H1 (cell line): Measurements from ENCODE around the gene MPDZ. TPM values are rescaled to one million over a fixed set of nuclear protein-coding genes. Genes with fewer than 3 reads are reported as not detected.

ENCODE experiments used
- CTCF ChIA-PET: fragments of 300-600 bp; sonication (Branson Sonifier 250); formaldehyde crosslinking; loops from one replicate; lab custom pipeline; 2021; ENCODE audit not compliant: partially characterized antibody; lab: Charles Lee
- POLR2A ChIA-PET: fragments of 300-600 bp; sonication (Branson Sonifier 250); formaldehyde crosslinking; loops from one replicate; lab custom pipeline; 2021; ENCODE audit warnings: inconsistent platforms; ENCODE audit not compliant: partially characterized antibody; lab: Charles Lee
- DNase-seq, 2 experiments: peaks; one replicate each; pipeline versions ENCODE4 v3.0.0 to v3.0.0-alpha.2; 2010 to 2022; ENCODE audit warnings: low spot score in 2 of 2, low read depth in 1 of 2, mixed read lengths in 1 of 2
- FAIRE-seq: peaks from 2 replicates; lab custom pipeline; 2011; peaks lifted over from hg19 to GRCh38; lab: Jason Lieb, UNC
- H2AFZ ChIP-seq: 2 replicates; pipeline ENCODE4 v1.8.1; 2012; ENCODE audit warnings: low read length, inconsistent platforms
- H2AK5ac ChIP-seq: 2 replicates; pipeline ENCODE4 v1.6.1; 2013; ENCODE audit warnings: low read depth, low read length
- H2BK120ac ChIP-seq: replicated peaks from 2 replicates; pipeline ENCODE3; 2013; ENCODE audit warnings: low read depth, low read length, inconsistent platforms
- H2BK12ac ChIP-seq: 2 replicates; pipeline ENCODE4 v1.6.1; 2013; ENCODE audit warnings: low read depth, low read length
- H2BK15ac ChIP-seq: 2 replicates; pipeline ENCODE4 v1.6.1; 2013; ENCODE audit warnings: low read length
- H2BK20ac ChIP-seq: 2 replicates; pipeline ENCODE4 v1.6.1; 2013; ENCODE audit warnings: low read length
- H2BK5ac ChIP-seq: 2 replicates; pipeline ENCODE4 v1.6.1; 2013; ENCODE audit warnings: low read depth, low read length
- H3K14ac ChIP-seq: 2 replicates; pipeline ENCODE4 v1.6.1; 2013; ENCODE audit warnings: inconsistent platforms; ENCODE audit not compliant: insufficient read length
- H3K18ac ChIP-seq: 2 replicates; pipeline ENCODE4 v1.6.1; 2013; ENCODE audit warnings: low read length; ENCODE audit errors: extremely low read depth
- H3K23ac ChIP-seq: 2 replicates; pipeline ENCODE4 v1.6.1; 2013; ENCODE audit warnings: inconsistent platforms; ENCODE audit not compliant: insufficient read length
- H3K23me2 ChIP-seq: 2 replicates; pipeline ENCODE4 v1.6.1; 2013; ENCODE audit warnings: low read depth, low read length
- H3K27ac ChIP-seq: 2 replicates; pipeline ENCODE4 v1.6.1; 2011; ENCODE audit warnings: low read depth, low read length, inconsistent platforms
- H3K27me3 ChIP-seq, 4 experiments: replicated peaks in 1 of 4; 1 replicate in 1 of 4; 2 replicates in 3 of 4; pipeline versions ENCODE4 v1.6.1 to v1.8.1; 2011 to 2013; ENCODE audit warnings: low read length in 3 of 4, mild to moderate bottlenecking in 3 of 4, inconsistent platforms in 2 of 4, mixed read lengths in 2 of 4, moderate library complexity in 1 of 4; ENCODE audit not compliant: control insufficient read depth in 3 of 4, insufficient read depth in 3 of 4; ENCODE audit errors: extremely low read depth in 1 of 4
- H3K36me3 ChIP-seq, 4 experiments: 2 replicates each; pipeline versions ENCODE4 v1.6.1 to v1.8.1; 2011 to 2013; ENCODE audit warnings: mild to moderate bottlenecking in 4 of 4, low read length in 3 of 4, moderate library complexity in 2 of 4, control low read depth in 1 of 4, inconsistent platforms in 1 of 4; ENCODE audit not compliant: insufficient read depth in 4 of 4, control insufficient read depth in 2 of 4
- H3K4ac ChIP-seq: replicated peaks from 2 replicates; pipeline ENCODE3; 2013; ENCODE audit warnings: low read length, low read depth, mixed read lengths, inconsistent platforms; ENCODE audit not compliant: insufficient read length
- H3K4me1 ChIP-seq, 4 experiments: replicated peaks in 1 of 4; 1 replicate in 1 of 4; 2 replicates in 3 of 4; pipeline versions ENCODE4 v1.6.1 to v1.8.1; 2011 to 2013; ENCODE audit warnings: low read length in 3 of 4, inconsistent platforms in 2 of 4, mixed read lengths in 1 of 4; ENCODE audit not compliant: insufficient read depth in 4 of 4, control insufficient read depth in 3 of 4
- H3K4me2 ChIP-seq, 2 experiments: 2 replicates each; pipeline versions ENCODE4 v1.6.1 to v1.8.1; 2011 to 2013; ENCODE audit warnings: low read depth in 2 of 2, low read length in 2 of 2, control low read depth in 1 of 2, inconsistent platforms in 1 of 2, mild to moderate bottlenecking in 1 of 2; ENCODE audit not compliant: insufficient read depth in 1 of 2
- H3K4me3 ChIP-seq, 4 experiments: fragments of 200-600, 300-600 bp in 1 of 4; sonication (generic), shearing (Covaris generic), sonication (Bioruptor Twin) in 1 of 4; 2 replicates each; pipeline versions ENCODE4 v1.5.1 to v1.8.1; 2011 to 2016; ENCODE audit warnings: low read length in 4 of 4, low read depth in 3 of 4, control low read depth in 2 of 4, inconsistent platforms in 2 of 4, mild to moderate bottlenecking in 2 of 4, mixed read lengths in 1 of 4, moderate library complexity in 1 of 4; ENCODE audit not compliant: insufficient read depth in 2 of 4; ENCODE audit errors: extremely low read depth in 1 of 4
- H3K56ac ChIP-seq: replicated peaks from 2 replicates; pipeline ENCODE3; 2013; ENCODE audit warnings: low read depth, mild to moderate bottlenecking, mixed read lengths, low read length, inconsistent platforms; ENCODE audit not compliant: insufficient read length
- H3K79me1 ChIP-seq: 2 replicates; pipeline ENCODE4 v1.6.1; 2013; ENCODE audit warnings: low read depth, low read length, control low read depth
- H3K79me2 ChIP-seq, 2 experiments: 2 replicates each; pipeline versions ENCODE4 v1.6.1 to v1.8.1; 2012 to 2013; ENCODE audit warnings: low read length in 2 of 2, mild to moderate bottlenecking in 2 of 2, inconsistent platforms in 1 of 2; ENCODE audit not compliant: insufficient read depth in 2 of 2, control insufficient read depth in 1 of 2
- H3K9ac ChIP-seq, 4 experiments: replicated peaks in 1 of 4; 1 replicate in 1 of 4; 2 replicates in 3 of 4; pipeline versions ENCODE4 v1.6.1 to v1.8.1; 2011 to 2013; ENCODE audit warnings: low read depth in 3 of 4, low read length in 3 of 4, control low read depth in 2 of 4, mild to moderate bottlenecking in 2 of 4, moderate library complexity in 2 of 4, inconsistent platforms in 1 of 4; ENCODE audit errors: extremely low read depth in 1 of 4
- H3K9me3 ChIP-seq, 2 experiments: 2 replicates each; pipeline versions ENCODE4 v1.6.1 to v1.8.1; 2012 to 2013; ENCODE audit warnings: mild to moderate bottlenecking in 2 of 2, moderate library complexity in 2 of 2, control low read depth in 1 of 2, inconsistent platforms in 1 of 2, low read depth in 1 of 2, low read length in 1 of 2, mixed read lengths in 1 of 2; ENCODE audit not compliant: insufficient read depth in 2 of 2
- H4K20me1 ChIP-seq, 2 experiments: replicated peaks in 1 of 2; 2 replicates each; pipeline versions ENCODE3 to v1.8.1; 2011 to 2013; ENCODE audit warnings: inconsistent platforms in 2 of 2, low read length in 2 of 2, mild to moderate bottlenecking in 1 of 2; ENCODE audit not compliant: insufficient read depth in 2 of 2, control insufficient read depth in 1 of 2
- H4K5ac ChIP-seq: 2 replicates; pipeline ENCODE4 v1.6.1; 2013; ENCODE audit warnings: low read length, low read depth, mixed read lengths, inconsistent platforms; ENCODE audit not compliant: insufficient read length
- H4K8ac ChIP-seq: 2 replicates; pipeline ENCODE4 v1.8.0; 2013; ENCODE audit warnings: mild to moderate bottlenecking, moderate library complexity, low read length, inconsistent platforms; ENCODE audit not compliant: insufficient read depth; ENCODE audit errors: extremely low read depth
- H4K91ac ChIP-seq: replicated peaks from 2 replicates; pipeline ENCODE3; 2013; ENCODE audit warnings: low read length, mixed read lengths, inconsistent platforms; ENCODE audit not compliant: insufficient read length
- BRCA1 ChIP-seq: IDR thresholded peaks from 2 replicates; pipeline ENCODE4 v1.6.1; 2012; ENCODE audit warnings: low read depth, low read length, improper control_type of control experiment
- FOSL1 ChIP-seq: IDR thresholded peaks from 2 replicates; pipeline ENCODE4 v1.6.1; 2011; ENCODE audit warnings: mild to moderate bottlenecking, low read depth, low read length, moderate library complexity; ENCODE audit not compliant: insufficient read depth
- MAX ChIP-seq: IDR thresholded peaks from 2 replicates; pipeline ENCODE4 v1.6.1; 2012; ENCODE audit warnings: inconsistent platforms
- POLR2A ChIP-seq, 2 experiments: IDR thresholded peaks; 1 replicate in 1 of 2; 2 replicates in 1 of 2; pipeline ENCODE4 v1.6.1; 2011; ENCODE audit warnings: low read depth in 2 of 2, low read length in 2 of 2, mild to moderate bottlenecking in 2 of 2; ENCODE audit errors: control extremely low read depth in 1 of 2
- polyA plus RNA-seq, 7 experiments: library from polyadenylated mRNA; depleted of rRNA in 3 of 7; stranded (reverse) in 5 of 7; unstranded in 2 of 7; fragments of >200 nt in 5 of 7; fragments of 200-250 nt in 2 of 7; gene quantifications; 1 replicate in 5 of 7; 2 replicates in 1 of 7; 4 replicates in 1 of 7; pipeline versions ENCODE4 v1.2.1 to v1.2.3, GENCODE V29; 2011 to 2013; ENCODE audit warnings: missing spikeins in 2 of 7, mixed read lengths in 2 of 7
- total RNA-seq: library from RNA; stranded (reverse); fragmentation: NEBNext Ultra II Directional; extraction: Animal tissue kit (Norgen Biotek cat#: 25700); gene quantifications from 2 replicates; pipeline ENCODE4 v1.2.1, GENCODE V29; 2021

The MPDZ gene
- total and polyA plus RNA-seq, 2 of the 8 experiments (the other 6 are each of a cell fraction or from before 2014, with no cell fraction given), result 14.6 to 39.4 TPM

GRCh38 chr9:13239660-13240059, 39.8 kb downstream of the MPDZ start:
- no peak overlapping the region for H3K4me2 ChIP-seq
- H3K27ac ChIP-seq, result no peak overlapping the region
- H3K36me3 ChIP-seq, result peaks cover 0 to 2% (median 0%) of the 10 kb centered on the region in 4 experiments; a peak in 2 of 8 replicates
- H2BK5ac ChIP-seq, result no peak overlapping the region
- no peaks in the 10 kb centered on the region for H3K23me2 ChIP-seq
- ChIA-PET POLR2A (no interaction called here), CTCF (no interaction called here)
- no peak overlapping the region for H4K8ac ChIP-seq
- H2BK15ac ChIP-seq, result no peak overlapping the region
- no peaks in the 10 kb centered on the region for H3K4me1 ChIP-seq
- no peak overlapping the region for H3K9ac ChIP-seq
- no peak overlapping the region for H3K4ac ChIP-seq
- H3K18ac ChIP-seq, result no peak overlapping the region
- H4K91ac ChIP-seq, result no peak overlapping the region
- H3K14ac ChIP-seq, result no peak overlapping the region
- no peak for FAIRE-seq
- H2AFZ ChIP-seq, result no peak overlapping the region
- H2BK120ac ChIP-seq, result no peak overlapping the region
- no peak overlapping the region for H3K4me3 ChIP-seq
- H4K20me1 ChIP-seq, result no peaks in the 10 kb centered on the region
- H3K56ac ChIP-seq, result no peak overlapping the region
- no peaks in the 10 kb centered on the region for H3K79me1 ChIP-seq
- no peak overlapping the region for H3K23ac ChIP-seq
- H4K5ac ChIP-seq, result no peak overlapping the region
- no peak overlapping the region for H2BK20ac ChIP-seq
- no peak for DNase-seq
- no peak overlapping the region for H2BK12ac ChIP-seq
- H3K79me2 ChIP-seq, result no peaks in the 10 kb centered on the region
- H2AK5ac ChIP-seq, result no peak overlapping the region
- no peaks in the 10 kb centered on the region for H3K27me3 ChIP-seq
- H3K9me3 ChIP-seq, result no peaks in the 10 kb centered on the region
- TF ChIP-seq BRCA1 (no peak), FOSL1 (no peak), POLR2A (IDR thresholded peaks at IDR 0.05; ENCODE audit: control extremely low read depth in 1 of 2, low read depth in 2 of 2, low read length in 2 of 2) (no peak), MAX (no peak)
